H1 (cell line): ENCODE data around the gene DTWD2. TPM values are rescaled to one million over a fixed set of nuclear protein-coding genes. Genes with fewer than 3 reads are reported as not detected.

Experiments
- CTCF ChIA-PET: fragments of 300-600 bp; sonication (Branson Sonifier 250); formaldehyde crosslinking; loops from one replicate; lab custom pipeline; 2021; ENCODE audit not compliant: partially characterized antibody; lab: Charles Lee
- POLR2A ChIA-PET: fragments of 300-600 bp; sonication (Branson Sonifier 250); formaldehyde crosslinking; loops from one replicate; lab custom pipeline; 2021; ENCODE audit warnings: inconsistent platforms; ENCODE audit not compliant: partially characterized antibody; lab: Charles Lee
- DNase-seq, 2 experiments: peaks; one replicate each; pipeline versions ENCODE4 v3.0.0 to v3.0.0-alpha.2; 2010 to 2022; ENCODE audit warnings: low spot score in 2 of 2, low read depth in 1 of 2, mixed read lengths in 1 of 2
- FAIRE-seq: peaks from 2 replicates; lab custom pipeline; 2011; peaks lifted over from hg19 to GRCh38; lab: Jason Lieb, UNC
- H2AFZ ChIP-seq: 2 replicates; pipeline ENCODE4 v1.8.1; 2012; ENCODE audit warnings: low read length, inconsistent platforms
- H2AK5ac ChIP-seq: 2 replicates; pipeline ENCODE4 v1.6.1; 2013; ENCODE audit warnings: low read depth, low read length
- H2BK120ac ChIP-seq: replicated peaks from 2 replicates; pipeline ENCODE3; 2013; ENCODE audit warnings: low read depth, low read length, inconsistent platforms
- H2BK12ac ChIP-seq: 2 replicates; pipeline ENCODE4 v1.6.1; 2013; ENCODE audit warnings: low read depth, low read length
- H2BK15ac ChIP-seq: 2 replicates; pipeline ENCODE4 v1.6.1; 2013; ENCODE audit warnings: low read length
- H2BK20ac ChIP-seq: 2 replicates; pipeline ENCODE4 v1.6.1; 2013; ENCODE audit warnings: low read length
- H2BK5ac ChIP-seq: 2 replicates; pipeline ENCODE4 v1.6.1; 2013; ENCODE audit warnings: low read depth, low read length
- H3K14ac ChIP-seq: 2 replicates; pipeline ENCODE4 v1.6.1; 2013; ENCODE audit warnings: inconsistent platforms; ENCODE audit not compliant: insufficient read length
- H3K18ac ChIP-seq: 2 replicates; pipeline ENCODE4 v1.6.1; 2013; ENCODE audit warnings: low read length; ENCODE audit errors: extremely low read depth
- H3K23ac ChIP-seq: 2 replicates; pipeline ENCODE4 v1.6.1; 2013; ENCODE audit warnings: inconsistent platforms; ENCODE audit not compliant: insufficient read length
- H3K23me2 ChIP-seq: 2 replicates; pipeline ENCODE4 v1.6.1; 2013; ENCODE audit warnings: low read depth, low read length
- H3K27ac ChIP-seq: 2 replicates; pipeline ENCODE4 v1.6.1; 2011; ENCODE audit warnings: low read depth, low read length, inconsistent platforms
- H3K27me3 ChIP-seq, 4 experiments: replicated peaks in 1 of 4; 1 replicate in 1 of 4; 2 replicates in 3 of 4; pipeline versions ENCODE4 v1.6.1 to v1.8.1; 2011 to 2013; ENCODE audit warnings: low read length in 3 of 4, mild to moderate bottlenecking in 3 of 4, inconsistent platforms in 2 of 4, mixed read lengths in 2 of 4, moderate library complexity in 1 of 4; ENCODE audit not compliant: control insufficient read depth in 3 of 4, insufficient read depth in 3 of 4; ENCODE audit errors: extremely low read depth in 1 of 4
- H3K36me3 ChIP-seq, 4 experiments: 2 replicates each; pipeline versions ENCODE4 v1.6.1 to v1.8.1; 2011 to 2013; ENCODE audit warnings: mild to moderate bottlenecking in 4 of 4, low read length in 3 of 4, moderate library complexity in 2 of 4, control low read depth in 1 of 4, inconsistent platforms in 1 of 4; ENCODE audit not compliant: insufficient read depth in 4 of 4, control insufficient read depth in 2 of 4
- H3K4ac ChIP-seq: replicated peaks from 2 replicates; pipeline ENCODE3; 2013; ENCODE audit warnings: low read length, low read depth, mixed read lengths, inconsistent platforms; ENCODE audit not compliant: insufficient read length
- H3K4me1 ChIP-seq, 4 experiments: replicated peaks in 1 of 4; 1 replicate in 1 of 4; 2 replicates in 3 of 4; pipeline versions ENCODE4 v1.6.1 to v1.8.1; 2011 to 2013; ENCODE audit warnings: low read length in 3 of 4, inconsistent platforms in 2 of 4, mixed read lengths in 1 of 4; ENCODE audit not compliant: insufficient read depth in 4 of 4, control insufficient read depth in 3 of 4
- H3K4me2 ChIP-seq, 2 experiments: 2 replicates each; pipeline versions ENCODE4 v1.6.1 to v1.8.1; 2011 to 2013; ENCODE audit warnings: low read depth in 2 of 2, low read length in 2 of 2, control low read depth in 1 of 2, inconsistent platforms in 1 of 2, mild to moderate bottlenecking in 1 of 2; ENCODE audit not compliant: insufficient read depth in 1 of 2
- H3K4me3 ChIP-seq, 4 experiments: fragments of 200-600, 300-600 bp in 1 of 4; sonication (generic), shearing (Covaris generic), sonication (Bioruptor Twin) in 1 of 4; 2 replicates each; pipeline versions ENCODE4 v1.5.1 to v1.8.1; 2011 to 2016; ENCODE audit warnings: low read length in 4 of 4, low read depth in 3 of 4, control low read depth in 2 of 4, inconsistent platforms in 2 of 4, mild to moderate bottlenecking in 2 of 4, mixed read lengths in 1 of 4, moderate library complexity in 1 of 4; ENCODE audit not compliant: insufficient read depth in 2 of 4; ENCODE audit errors: extremely low read depth in 1 of 4
- H3K56ac ChIP-seq: replicated peaks from 2 replicates; pipeline ENCODE3; 2013; ENCODE audit warnings: low read depth, mild to moderate bottlenecking, mixed read lengths, low read length, inconsistent platforms; ENCODE audit not compliant: insufficient read length
- H3K79me1 ChIP-seq: 2 replicates; pipeline ENCODE4 v1.6.1; 2013; ENCODE audit warnings: low read depth, low read length, control low read depth
- H3K79me2 ChIP-seq, 2 experiments: 2 replicates each; pipeline versions ENCODE4 v1.6.1 to v1.8.1; 2012 to 2013; ENCODE audit warnings: low read length in 2 of 2, mild to moderate bottlenecking in 2 of 2, inconsistent platforms in 1 of 2; ENCODE audit not compliant: insufficient read depth in 2 of 2, control insufficient read depth in 1 of 2
- H3K9ac ChIP-seq, 4 experiments: replicated peaks in 1 of 4; 1 replicate in 1 of 4; 2 replicates in 3 of 4; pipeline versions ENCODE4 v1.6.1 to v1.8.1; 2011 to 2013; ENCODE audit warnings: low read depth in 3 of 4, low read length in 3 of 4, control low read depth in 2 of 4, mild to moderate bottlenecking in 2 of 4, moderate library complexity in 2 of 4, inconsistent platforms in 1 of 4; ENCODE audit errors: extremely low read depth in 1 of 4
- H3K9me3 ChIP-seq, 2 experiments: 2 replicates each; pipeline versions ENCODE4 v1.6.1 to v1.8.1; 2012 to 2013; ENCODE audit warnings: mild to moderate bottlenecking in 2 of 2, moderate library complexity in 2 of 2, control low read depth in 1 of 2, inconsistent platforms in 1 of 2, low read depth in 1 of 2, low read length in 1 of 2, mixed read lengths in 1 of 2; ENCODE audit not compliant: insufficient read depth in 2 of 2
- H4K20me1 ChIP-seq, 2 experiments: replicated peaks in 1 of 2; 2 replicates each; pipeline versions ENCODE3 to v1.8.1; 2011 to 2013; ENCODE audit warnings: inconsistent platforms in 2 of 2, low read length in 2 of 2, mild to moderate bottlenecking in 1 of 2; ENCODE audit not compliant: insufficient read depth in 2 of 2, control insufficient read depth in 1 of 2
- H4K5ac ChIP-seq: 2 replicates; pipeline ENCODE4 v1.6.1; 2013; ENCODE audit warnings: low read length, low read depth, mixed read lengths, inconsistent platforms; ENCODE audit not compliant: insufficient read length
- H4K8ac ChIP-seq: 2 replicates; pipeline ENCODE4 v1.8.0; 2013; ENCODE audit warnings: mild to moderate bottlenecking, moderate library complexity, low read length, inconsistent platforms; ENCODE audit not compliant: insufficient read depth; ENCODE audit errors: extremely low read depth
- H4K91ac ChIP-seq: replicated peaks from 2 replicates; pipeline ENCODE3; 2013; ENCODE audit warnings: low read length, mixed read lengths, inconsistent platforms; ENCODE audit not compliant: insufficient read length
- CTBP2 ChIP-seq: IDR thresholded peaks from 2 replicates; pipeline ENCODE4 v1.7.0; 2011; ENCODE audit warnings: borderline replicate concordance, mild to moderate bottlenecking, moderate library complexity, mixed read lengths, low read length; ENCODE audit not compliant: insufficient read depth, insufficient read length
- EP300 ChIP-seq, 2 experiments: IDR thresholded peaks; 1 replicate in 1 of 2; 2 replicates in 1 of 2; pipeline ENCODE4 v1.6.1; 2011 to 2012; ENCODE audit warnings: low read depth in 2 of 2, low read length in 2 of 2, mild to moderate bottlenecking in 2 of 2, borderline replicate concordance in 1 of 2, inconsistent platforms in 1 of 2, moderate library complexity in 1 of 2
- HDAC6 ChIP-seq: IDR thresholded peaks from one replicate; pipeline ENCODE4 v1.7.1; 2012; ENCODE audit warnings: low read depth, mild to moderate bottlenecking, inconsistent platforms, low read length, moderate library complexity
- JUN ChIP-seq: IDR thresholded peaks from 2 replicates; pipeline ENCODE4 v1.6.1; 2011; ENCODE audit warnings: low read depth, mild to moderate bottlenecking, improper control_type of control experiment, low read length
- JUND ChIP-seq: IDR thresholded peaks from 2 replicates; pipeline ENCODE4 v1.6.1; 2011; ENCODE audit warnings: mild to moderate bottlenecking, improper control_type of control experiment, low read length
- RAD21 ChIP-seq, 2 experiments: IDR thresholded peaks in 1 of 2; conservative IDR thresholded peaks in 1 of 2; 2 replicates each; pipeline ENCODE4 v1.6.1; 2011; ENCODE audit warnings: low read depth in 2 of 2, low read length in 2 of 2, improper control_type of control experiment in 1 of 2, inconsistent platforms in 1 of 2, mild to moderate bottlenecking in 1 of 2, moderate library complexity in 1 of 2
- SIX5 ChIP-seq: IDR thresholded peaks from 2 replicates; pipeline ENCODE4 v1.6.1; 2011; ENCODE audit warnings: mild to moderate bottlenecking, low read depth, low read length
- SRF ChIP-seq: IDR thresholded peaks from 2 replicates; pipeline ENCODE4 v1.6.1; 2011; ENCODE audit warnings: mild to moderate bottlenecking, low read depth, low read length, moderate library complexity
- TCF12 ChIP-seq: IDR thresholded peaks from 2 replicates; pipeline ENCODE4 v1.6.1; 2011; ENCODE audit warnings: low read depth, mild to moderate bottlenecking, low read length
- TEAD4 ChIP-seq: IDR thresholded peaks from 2 replicates; pipeline ENCODE4 v1.6.1; 2012; ENCODE audit warnings: low read depth, low read length, inconsistent platforms, mixed read lengths
- WGBS, 2 experiments: shearing (Covaris generic) in 1 of 2; methylation state at CpG; one replicate each; pipeline versions ENCODE4 v1.1.6 to v1.1.7; 2013 to 2015; ENCODE audit warnings: low lambda C conversion rate in 2 of 2, mixed read lengths in 2 of 2, inconsistent platforms in 1 of 2, low coverage in 1 of 2, missing lambda C conversion rate in 1 of 2; ENCODE audit not compliant: insufficient replicate concordance in 2 of 2, insufficient coverage in 1 of 2, insufficient read length in 1 of 2; ENCODE audit errors: extremely low coverage in 1 of 2, missing lambda C conversion rate in 1 of 2; 5-methylcytosine and 5-hydroxymethylcytosine counted together
- polyA plus RNA-seq, 7 experiments: library from polyadenylated mRNA; depleted of rRNA in 3 of 7; stranded (reverse) in 5 of 7; unstranded in 2 of 7; fragments of >200 nt in 5 of 7; fragments of 200-250 nt in 2 of 7; gene quantifications; 1 replicate in 5 of 7; 2 replicates in 1 of 7; 4 replicates in 1 of 7; pipeline versions ENCODE4 v1.2.1 to v1.2.3, GENCODE V29; 2011 to 2013; ENCODE audit warnings: missing spikeins in 2 of 7, mixed read lengths in 2 of 7
- total RNA-seq: library from RNA; stranded (reverse); fragmentation: NEBNext Ultra II Directional; extraction: Animal tissue kit (Norgen Biotek cat#: 25700); gene quantifications from 2 replicates; pipeline ENCODE4 v1.2.1, GENCODE V29; 2021
- TF ChIP-seq, protein P1 (sequence below): IDR thresholded peaks from 2 replicates; pipeline ENCODE4 v1.6.1; 2011; ENCODE audit warnings: low read length, improper control_type of control experiment

Gene DTWD2
- total and polyA plus RNA-seq, 2 of the 8 experiments (the other 6 are each of a cell fraction or from before 2014, with no cell fraction given): 4.3 to 17.1 TPM

DNA sequence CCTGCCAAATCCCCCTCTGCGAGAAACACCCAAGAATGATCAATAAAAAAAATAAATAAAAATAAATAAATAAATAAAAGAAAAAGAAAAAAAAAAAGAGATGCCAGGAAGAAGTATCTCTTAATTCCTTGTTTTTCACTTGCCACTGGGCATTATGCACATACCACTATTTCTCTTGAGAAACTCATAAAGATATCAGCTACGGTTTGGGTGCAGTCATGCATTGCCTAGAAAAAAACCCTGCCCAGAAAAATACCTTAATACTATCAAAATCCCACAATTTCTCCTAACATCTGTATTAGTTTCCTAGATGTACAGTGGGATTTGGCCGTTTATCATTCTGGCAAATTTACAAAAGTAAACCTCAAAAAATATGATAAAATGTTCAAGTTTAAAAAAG, 22.5 kb downstream of the DTWD2 start:
- Histone ChIP-seq H4K8ac (no peak overlapping the region), H2AFZ (no peak overlapping the region), H2AK5ac (no peak overlapping the region), H2BK12ac (no peak overlapping the region), H3K4me2 (no peak overlapping the region), H2BK15ac (no peak overlapping the region), H3K18ac (no peak overlapping the region), H3K23ac (no peak overlapping the region), H4K91ac (no peak overlapping the region), H4K5ac (no peak overlapping the region), H3K9me3 (peaks cover 0 to 11% of the 10 kb centered on the region in 2 experiments; a peak in 1 of 4 replicates), H3K4me1 (no peaks in the 10 kb centered on the region), H3K27me3 (no peaks in the 10 kb centered on the region), H3K79me1 (no peaks in the 10 kb centered on the region), H3K23me2 (no peaks in the 10 kb centered on the region), H3K4ac (no peak overlapping the region), H2BK5ac (no peak overlapping the region), H2BK120ac (no peak overlapping the region), H3K4me3 (no peak overlapping the region), H3K36me3 (peaks cover 0 to 3% (median 0%) of the 10 kb centered on the region in 4 experiments; a peak in 1 of 8 replicates), H3K14ac (no peak overlapping the region), H2BK20ac (no peak overlapping the region), H3K27ac (no peak overlapping the region), H3K9ac (no peak overlapping the region), H4K20me1 (no peaks in the 10 kb centered on the region), H3K56ac (no peak overlapping the region), H3K79me2 (no peaks in the 10 kb centered on the region)
- ChIA-PET POLR2A (no interaction called here), CTCF (interaction anchor here (0.6 kb wide), 1 partner anchor 131 kb away, joined by 3 read pairs; no protein-coding TSS in a partner anchor)
- WGBS, 2 experiments: 80% methylated on average over 3 of the region's 3 CpGs; no CpG with 5 or more reads in 1 of the 2 experiments
- DNase-seq (no peak), FAIRE-seq (no peak)
- TF ChIP-seq SRF (no peak), TCF12 (no peak), RAD21 (IDR thresholded peaks at IDR 0.05 in 1 of 2, conservative IDR thresholded peaks at IDR 0.05 in 1 of 2; ENCODE audit: low read depth in 2 of 2, low read length in 2 of 2) (no peak), JUND (no peak), SIX5 (no peak), JUN (no peak), EP300 (IDR thresholded peaks at IDR 0.05; ENCODE audit: borderline replicate concordance in 1 of 2, low read depth in 2 of 2, low read length in 2 of 2) (no peak), TEAD4 (no peak), HDAC6 (no peak), CTBP2 (no peak)
- TF ChIP-seq, protein P1, sequence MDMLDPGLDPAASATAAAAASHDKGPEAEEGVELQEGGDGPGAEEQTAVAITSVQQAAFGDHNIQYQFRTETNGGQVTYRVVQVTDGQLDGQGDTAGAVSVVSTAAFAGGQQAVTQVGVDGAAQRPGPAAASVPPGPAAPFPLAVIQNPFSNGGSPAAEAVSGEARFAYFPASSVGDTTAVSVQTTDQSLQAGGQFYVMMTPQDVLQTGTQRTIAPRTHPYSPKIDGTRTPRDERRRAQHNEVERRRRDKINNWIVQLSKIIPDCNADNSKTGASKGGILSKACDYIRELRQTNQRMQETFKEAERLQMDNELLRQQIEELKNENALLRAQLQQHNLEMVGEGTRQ: no peak
